Urothelium cell line (cell line): Measurements from ENCODE around the gene MYDGF.
"Not testable (repeated sequence)": the region's sequence is repeated elsewhere in the genome, so short reads cannot be mapped to it uniquely, and the experiment has no call there.

Source experiments
- DNase-seq: peaks from one replicate; pipeline ENCODE4 v3.0.0; 2011; ENCODE audit warnings: low spot score, mixed read lengths
- FAIRE-seq: peaks from 2 replicates; lab custom pipeline; 2011; peaks lifted over from hg19 to GRCh38; lab: Jason Lieb, UNC

MYDGF gene

DNA sequence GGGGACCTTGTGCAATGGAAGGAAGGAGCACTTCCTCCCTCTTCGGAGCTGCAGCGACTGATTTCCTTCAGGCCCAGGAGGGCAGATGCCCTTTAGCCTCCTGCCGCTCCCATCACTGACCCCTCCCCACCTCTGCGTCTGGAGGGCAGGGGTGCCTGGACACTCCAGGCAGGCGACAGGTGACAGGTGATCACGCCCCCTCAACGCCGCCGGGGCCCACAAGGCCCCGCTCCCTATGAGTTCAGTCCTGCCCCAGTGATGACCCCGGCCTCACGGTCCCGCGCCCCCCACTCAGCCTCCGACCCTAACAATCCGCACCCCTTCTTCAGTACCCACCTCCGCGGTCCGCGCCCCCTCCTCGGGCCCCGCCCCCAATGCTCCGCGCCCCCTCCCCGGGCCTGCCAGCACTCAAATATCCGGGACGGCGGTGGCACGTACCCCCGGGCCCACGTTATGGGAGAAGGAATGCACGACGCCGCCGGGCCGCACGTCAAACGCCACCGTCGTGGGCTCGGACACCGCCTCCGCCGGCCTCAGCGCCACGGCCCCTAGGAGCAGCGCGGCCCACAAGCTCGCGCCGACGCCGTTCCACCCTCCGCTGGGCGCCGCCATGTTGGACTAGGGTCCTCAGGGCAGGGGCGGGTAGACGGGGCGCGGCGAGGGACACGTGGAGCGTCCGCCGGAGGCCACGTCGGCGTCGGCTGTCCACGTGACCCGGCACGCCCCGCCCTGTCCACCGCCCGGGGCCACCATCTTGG, at the start of gene MYDGF:
Gene MYDGF, minus strand, starts transcription at position 620 of the 758 bp plus-strand sequence. Its CDS starts 8 bp downstream, at position 612.
- peak; percentile 98 for DNase-seq
- FAIRE-seq: peak; percentile 79

DNA sequence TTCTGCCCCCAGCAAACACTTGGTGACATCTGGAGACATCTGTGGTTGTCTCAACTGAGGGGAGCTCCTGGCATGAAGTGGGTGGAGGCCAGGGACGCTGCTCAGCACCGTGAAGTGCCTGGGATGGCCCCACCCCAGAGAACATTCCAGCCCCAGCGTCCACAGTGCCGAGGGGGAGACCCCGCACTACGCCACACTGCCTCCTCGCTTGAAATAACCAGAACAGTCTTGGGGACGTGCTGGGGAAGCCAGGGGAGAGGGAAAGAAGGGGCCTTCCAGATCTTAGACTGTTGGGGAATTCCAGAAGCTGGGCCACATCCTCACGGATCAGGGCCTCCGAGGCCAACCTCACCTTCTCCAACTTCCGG, 49.3 kb upstream of the MYDGF start:
- DNase-seq (no peak), FAIRE-seq (no peak)

DNA sequence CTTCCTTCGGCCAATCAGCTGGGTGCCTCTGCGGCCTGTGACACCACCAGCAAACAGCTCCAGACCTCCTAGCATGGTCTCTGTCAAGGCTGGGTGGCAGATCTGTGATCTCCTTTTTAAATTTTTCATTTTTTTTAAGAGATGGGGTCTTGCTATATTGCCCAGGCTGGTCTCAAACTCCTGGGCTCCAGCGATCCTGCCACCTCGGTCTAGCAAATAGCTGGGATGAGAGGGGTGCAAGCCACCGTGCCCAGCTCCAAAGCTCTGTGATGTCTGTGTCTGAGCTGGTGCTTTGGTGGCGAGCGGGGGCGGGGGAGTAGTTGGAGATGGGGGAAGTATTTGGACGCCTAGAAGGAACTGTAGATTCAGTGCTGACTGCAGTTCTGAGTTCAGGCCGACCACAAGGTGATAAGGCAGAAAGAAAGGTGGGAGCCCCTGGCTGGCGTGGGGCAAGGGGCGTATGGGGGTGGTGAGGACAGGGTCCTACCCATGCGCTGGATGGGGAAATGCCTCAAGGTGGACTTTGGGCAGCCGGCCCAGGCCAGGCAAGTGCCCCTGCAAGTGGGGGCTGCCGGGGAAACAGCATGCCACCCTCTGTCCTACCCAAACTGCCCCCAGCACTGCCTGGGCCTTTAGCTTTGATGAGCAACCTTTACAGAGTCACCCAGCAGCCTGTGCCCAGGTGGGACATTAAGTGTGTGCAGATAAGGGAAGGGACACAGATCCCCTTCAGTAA, 48.0 kb upstream of the MYDGF start:
- no peak for FAIRE-seq
- DNase-seq: no peak

GRCh38 chr19:4717191-4717965, 47.2 kb upstream of the MYDGF start:
- FAIRE-seq: no peak

DNA sequence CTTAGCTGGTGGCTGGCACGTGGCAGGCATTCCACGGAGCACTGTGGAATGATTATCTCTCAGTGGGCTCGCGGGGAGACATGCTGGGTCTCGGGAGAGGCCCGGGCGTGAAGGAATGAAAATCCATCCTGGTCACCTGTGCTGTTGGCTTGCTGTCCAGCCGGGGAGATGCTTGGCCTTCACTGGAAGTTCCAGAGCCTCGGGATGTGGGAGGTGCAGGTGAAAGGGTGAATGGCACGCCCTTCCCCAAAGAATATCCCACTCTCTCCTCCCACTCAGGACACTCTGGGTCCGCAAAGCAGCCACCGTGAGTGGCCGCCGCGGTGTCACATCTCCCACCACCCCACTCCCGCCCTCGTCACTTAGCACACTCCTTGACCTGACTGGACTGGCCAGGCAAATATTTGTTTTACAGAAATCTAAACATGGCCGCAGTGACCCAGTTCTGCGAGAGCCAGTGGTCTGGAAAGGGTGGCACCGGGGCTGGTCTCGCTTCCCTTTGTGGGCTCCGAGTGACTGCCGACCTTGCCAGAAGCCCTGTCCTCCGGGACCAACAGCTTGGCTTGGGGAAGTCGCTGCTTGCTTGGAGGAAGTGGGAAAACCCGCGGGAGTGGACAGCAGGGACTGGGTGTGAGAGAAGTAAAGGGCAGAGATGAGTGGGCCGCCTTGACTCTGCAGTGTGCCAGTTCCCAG, 45.5 kb upstream of the MYDGF start:
- FAIRE-seq (no peak), DNase-seq (no peak)

More at GRCh38 chr19:4717191-4717965, 47.2 kb upstream of the MYDGF start:
- DNase-seq: no peak

- DNase-seq, FAIRE-seq: not testable (repeated sequence)
Measured at GRCh38 chr19:4715178-4715528, 45.0 kb upstream of the MYDGF start.

GRCh38 chr19:4714016-4714415, 43.9 kb upstream of the MYDGF start:
- DNase-seq (no peak), FAIRE-seq (no peak)

- peak; percentile 91 for DNase-seq
- peak; percentile 65 for FAIRE-seq
Measured at GRCh38 chr19:4713384-4713951, 43.3 kb upstream of the MYDGF start.

DNA sequence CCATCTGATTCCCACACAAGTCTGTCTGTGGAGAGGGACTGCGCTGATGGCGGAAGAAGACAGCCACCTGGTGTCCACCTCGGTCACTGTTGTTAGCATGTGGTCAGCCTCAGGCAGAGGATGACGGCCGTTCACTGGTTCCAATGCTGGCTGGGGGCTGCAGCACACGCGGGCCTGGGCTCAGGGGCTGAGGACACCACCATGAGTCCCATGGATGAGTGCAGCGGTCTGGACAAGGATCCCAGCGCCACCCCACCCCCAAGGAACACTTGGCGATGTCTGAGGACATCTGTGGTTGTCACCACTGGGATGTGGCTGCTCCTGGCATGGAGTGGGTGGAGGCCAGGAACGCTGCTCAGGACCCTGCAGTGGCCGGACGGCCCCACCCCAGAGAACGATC, 42.6 kb upstream of the MYDGF start:
- DNase-seq (no peak), FAIRE-seq (no peak)

DNA sequence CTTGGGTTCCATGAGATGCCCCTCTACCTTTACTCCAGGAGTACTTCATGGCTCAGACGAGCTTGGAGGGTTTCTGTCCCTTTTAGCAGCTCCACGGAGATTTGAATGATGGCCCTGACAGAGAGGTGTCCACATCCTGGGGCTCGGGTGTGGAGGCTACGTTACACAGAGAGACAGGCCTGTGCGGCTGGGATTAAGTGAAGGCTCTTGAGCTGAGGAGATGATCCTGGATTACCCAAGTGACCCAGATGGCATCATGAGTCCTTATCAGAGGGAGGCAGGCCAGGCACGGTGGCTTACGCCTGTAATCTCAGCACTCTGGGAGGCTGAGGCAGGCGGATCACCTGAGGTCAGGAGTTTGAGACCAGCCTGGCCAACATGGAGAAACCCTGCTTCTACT, 41.1 kb upstream of the MYDGF start:
- DNase-seq (no peak), FAIRE-seq (no peak)

DNA sequence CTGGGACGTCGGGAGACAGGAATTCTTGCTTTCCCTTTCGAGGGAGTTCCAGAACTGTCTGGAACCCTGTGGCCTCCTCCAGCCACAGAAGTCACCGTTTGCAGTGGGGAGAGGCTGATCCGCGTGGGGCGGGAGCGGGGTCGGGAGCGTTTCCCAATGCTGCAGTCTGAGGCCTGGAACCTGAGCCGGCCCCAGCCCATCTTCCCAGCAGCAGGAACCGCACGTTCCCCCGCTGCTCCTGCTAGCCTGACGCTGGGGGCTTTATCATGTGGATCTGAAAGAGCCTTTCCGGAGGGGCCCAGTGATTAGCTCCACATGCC, 40.1 kb upstream of the MYDGF start:
- DNase-seq (no peak), FAIRE-seq (no peak)

DNA sequence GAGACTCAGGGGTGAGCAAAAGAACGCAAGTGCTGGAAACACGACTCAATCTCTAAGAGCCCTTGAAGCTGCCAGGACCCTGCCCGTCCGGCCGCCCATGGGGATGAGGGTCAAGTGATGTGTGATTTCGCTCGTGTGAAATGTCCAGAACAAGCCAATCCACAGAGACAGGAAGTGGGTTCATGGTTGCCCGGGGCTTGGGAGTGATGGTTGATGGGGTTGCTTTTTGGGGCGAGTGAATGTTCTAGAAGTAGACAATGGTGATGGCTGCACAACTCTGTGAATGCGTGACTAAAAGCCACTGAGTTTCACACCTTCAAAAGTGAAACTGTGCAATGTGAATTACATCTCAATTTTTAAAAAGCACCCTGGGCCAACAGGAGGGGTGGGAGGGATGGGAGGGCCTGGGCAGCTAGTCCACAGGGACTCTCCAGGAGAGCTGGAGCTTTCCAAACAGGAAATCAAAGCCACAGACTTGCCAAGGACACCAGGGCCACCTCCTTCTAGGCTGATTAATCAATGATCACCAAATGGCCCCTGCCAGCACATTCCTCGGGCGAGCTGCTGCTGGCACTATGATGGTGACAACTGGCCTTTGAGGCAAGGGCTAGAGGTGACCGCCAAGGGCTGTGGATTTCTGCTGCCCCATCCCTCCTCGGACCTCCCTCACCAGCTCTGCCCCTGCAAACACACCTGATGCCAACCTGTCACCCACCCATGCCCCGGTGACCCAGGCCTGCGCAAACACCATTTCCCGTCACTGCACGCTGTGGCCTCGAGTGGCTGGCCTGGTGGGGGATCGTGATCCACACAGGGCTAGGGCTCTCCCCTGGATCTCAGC, 39.5 kb upstream of the MYDGF start:
- no peak for FAIRE-seq
- no peak for DNase-seq

- DNase-seq: no peak
Measured at GRCh38 chr19:4707956-4708650, 38.0 kb upstream of the MYDGF start.

GRCh38 chr19:4707322-4707721, 37.2 kb upstream of the MYDGF start:
- no peak for DNase-seq
- no peak for FAIRE-seq

More at GRCh38 chr19:4707956-4708650, 38.0 kb upstream of the MYDGF start:
- FAIRE-seq: no peak

- DNase-seq (no peak), FAIRE-seq (no peak)
Measured at GRCh38 chr19:4705413-4706131, 35.4 kb upstream of the MYDGF start.

DNA sequence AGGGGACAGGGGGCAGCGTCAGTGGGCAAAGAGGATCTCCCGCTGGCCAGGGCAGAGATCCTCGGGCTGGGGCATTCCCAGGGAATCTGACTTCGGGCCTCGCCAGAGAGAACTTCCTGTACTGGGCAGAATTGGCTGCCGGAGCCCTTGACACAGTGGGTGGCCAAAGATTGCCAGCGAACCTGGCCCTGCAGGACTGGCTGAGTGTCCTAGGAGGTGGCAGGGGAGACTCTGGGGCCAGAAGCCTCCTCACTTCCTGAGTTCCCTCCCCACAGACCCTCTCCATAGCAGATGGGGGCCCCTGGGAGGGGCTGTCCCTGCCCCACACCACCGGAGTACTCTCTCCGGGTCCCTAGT, 34.2 kb upstream of the MYDGF start:
- FAIRE-seq (no peak), DNase-seq (no peak)

GRCh38 chr19:4703671-4704316, 33.7 kb upstream of the MYDGF start:
- DNase-seq: no peak

DNA sequence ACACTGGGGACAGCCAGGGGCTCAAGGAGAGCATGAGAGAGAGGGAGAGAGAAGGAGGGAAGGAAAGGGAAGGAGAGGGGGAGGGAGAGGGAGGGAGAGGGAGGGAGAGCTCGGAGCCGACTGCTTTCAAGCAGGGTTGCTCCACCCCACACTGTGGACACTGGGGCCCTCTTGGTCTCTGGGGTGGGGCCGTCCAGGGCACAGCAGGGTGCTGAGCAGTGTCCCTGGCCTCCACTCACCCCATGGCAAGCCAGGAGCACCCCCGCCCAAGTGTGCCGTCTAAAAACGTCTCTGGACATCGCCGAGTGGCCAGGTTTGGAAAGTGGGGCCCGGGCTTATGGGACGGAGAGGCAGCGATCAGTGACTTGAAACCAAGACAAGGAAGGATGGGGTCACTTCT, 32.6 kb upstream of the MYDGF start:
- no peak for DNase-seq
- no peak for FAIRE-seq

More at GRCh38 chr19:4703671-4704316, 33.7 kb upstream of the MYDGF start:
- no peak for FAIRE-seq
